ENCODE measurements around the gene NBL1. TPM values are rescaled to one million over a fixed set of nuclear protein-coding genes. Genes with fewer than 3 reads are reported as not detected.
"Not testable (repeated sequence)": the region's sequence is repeated elsewhere in the genome, so short reads cannot be mapped to it uniquely, and the experiment has no call there.

The NBL1 gene
- total RNA-seq, 1 experiment from 2014 or later, result 100 TPM

DNA sequence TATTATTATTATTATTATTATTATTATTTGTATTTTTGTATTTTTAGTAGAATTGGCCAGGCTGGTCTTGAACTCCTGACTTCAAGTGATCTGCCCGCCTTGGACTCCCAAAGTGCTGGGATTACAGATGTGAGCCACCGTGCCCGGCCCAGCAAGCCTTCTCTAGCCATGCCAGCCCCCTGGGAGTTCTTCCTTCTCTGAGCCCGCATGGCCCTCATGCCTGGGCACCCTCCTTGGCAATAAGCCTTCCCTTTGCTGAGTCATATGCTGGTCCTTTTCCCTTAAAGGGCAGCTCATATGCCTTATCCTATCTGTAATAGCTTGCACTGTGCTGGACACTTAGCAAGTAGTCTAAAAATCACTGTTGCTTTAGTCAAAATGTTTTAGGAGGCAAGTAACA is 8.5 kb upstream of the NBL1 start:
- no TSS peak for BruUV-seq (replicated peaks)
- Mint-ChIP-seq H3K27me3 (ENCODE audit: unreplicated experiment) (no peaks in the 10 kb centered on the region), H3K9me3 (ENCODE audit: low read depth, unreplicated experiment) (no peaks in the 10 kb centered on the region), H3K4me1 (ENCODE audit: low read depth, unreplicated experiment) (peaks cover 7% of the 10 kb centered on the region), H3K4me3 (ENCODE audit: low read depth, unreplicated experiment) (no peak overlapping the region), H3K36me3 (ENCODE audit: insufficient read depth, unreplicated experiment) (no peaks in the 10 kb centered on the region), H3K27ac (ENCODE audit: unreplicated experiment) (no peak overlapping the region)
- intact Hi-C loops (cut with micrococcal nuclease; ENCODE audit: unreplicated experiment), result no loop called here
- DNase-seq, result no peak
- CTCF ChIA-PET, result no interaction called here
- TF ChIP-seq, protein P1, sequence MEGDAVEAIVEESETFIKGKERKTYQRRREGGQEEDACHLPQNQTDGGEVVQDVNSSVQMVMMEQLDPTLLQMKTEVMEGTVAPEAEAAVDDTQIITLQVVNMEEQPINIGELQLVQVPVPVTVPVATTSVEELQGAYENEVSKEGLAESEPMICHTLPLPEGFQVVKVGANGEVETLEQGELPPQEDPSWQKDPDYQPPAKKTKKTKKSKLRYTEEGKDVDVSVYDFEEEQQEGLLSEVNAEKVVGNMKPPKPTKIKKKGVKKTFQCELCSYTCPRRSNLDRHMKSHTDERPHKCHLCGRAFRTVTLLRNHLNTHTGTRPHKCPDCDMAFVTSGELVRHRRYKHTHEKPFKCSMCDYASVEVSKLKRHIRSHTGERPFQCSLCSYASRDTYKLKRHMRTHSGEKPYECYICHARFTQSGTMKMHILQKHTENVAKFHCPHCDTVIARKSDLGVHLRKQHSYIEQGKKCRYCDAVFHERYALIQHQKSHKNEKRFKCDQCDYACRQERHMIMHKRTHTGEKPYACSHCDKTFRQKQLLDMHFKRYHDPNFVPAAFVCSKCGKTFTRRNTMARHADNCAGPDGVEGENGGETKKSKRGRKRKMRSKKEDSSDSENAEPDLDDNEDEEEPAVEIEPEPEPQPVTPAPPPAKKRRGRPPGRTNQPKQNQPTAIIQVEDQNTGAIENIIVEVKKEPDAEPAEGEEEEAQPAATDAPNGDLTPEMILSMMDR (IDR thresholded peaks at IDR 0.05; ENCODE audit: unreplicated experiment), result no peak

DNA sequence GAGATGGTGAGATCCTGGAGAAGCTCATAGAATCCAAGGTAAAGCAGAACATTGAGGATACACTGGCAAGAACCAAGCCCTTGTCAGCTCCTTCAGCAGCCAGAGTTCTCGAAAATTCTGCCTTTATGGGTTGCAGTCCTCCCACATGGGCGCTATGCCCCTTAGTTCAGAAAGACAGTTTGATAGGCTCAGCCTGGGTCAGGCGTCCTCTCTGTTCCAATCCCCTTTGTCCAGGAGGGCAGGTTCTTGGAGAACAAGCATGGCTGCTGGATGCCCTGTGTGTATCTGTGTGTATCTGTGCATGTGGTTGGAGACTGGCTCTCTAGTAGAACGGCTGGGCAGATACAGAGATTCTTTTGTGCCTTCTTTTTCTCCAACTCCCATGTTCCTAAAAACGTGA is 8.0 kb upstream of the NBL1 start:
- no peaks in the 10 kb centered on the region for H3K9me3 Mint-ChIP-seq (ENCODE audit: low read depth, unreplicated experiment)
- no peak overlapping the region for H3K4me3 Mint-ChIP-seq (ENCODE audit: low read depth, unreplicated experiment)
- TF ChIP-seq, protein P1 (IDR thresholded peaks at IDR 0.05; ENCODE audit: unreplicated experiment), result no peak
- intact Hi-C loops (cut with micrococcal nuclease; ENCODE audit: unreplicated experiment), result no loop called here
- no TSS peak for BruUV-seq (replicated peaks)
- H3K27me3 Mint-ChIP-seq (ENCODE audit: unreplicated experiment), result no peaks in the 10 kb centered on the region
- no peak overlapping the region for H3K27ac Mint-ChIP-seq (ENCODE audit: unreplicated experiment)
- H3K4me1 Mint-ChIP-seq (ENCODE audit: low read depth, unreplicated experiment), result peaks cover 11% of the 10 kb centered on the region
- no peaks in the 10 kb centered on the region for H3K36me3 Mint-ChIP-seq (ENCODE audit: insufficient read depth, unreplicated experiment)
- CTCF ChIA-PET, result no interaction called here
- no peak for DNase-seq

DNA sequence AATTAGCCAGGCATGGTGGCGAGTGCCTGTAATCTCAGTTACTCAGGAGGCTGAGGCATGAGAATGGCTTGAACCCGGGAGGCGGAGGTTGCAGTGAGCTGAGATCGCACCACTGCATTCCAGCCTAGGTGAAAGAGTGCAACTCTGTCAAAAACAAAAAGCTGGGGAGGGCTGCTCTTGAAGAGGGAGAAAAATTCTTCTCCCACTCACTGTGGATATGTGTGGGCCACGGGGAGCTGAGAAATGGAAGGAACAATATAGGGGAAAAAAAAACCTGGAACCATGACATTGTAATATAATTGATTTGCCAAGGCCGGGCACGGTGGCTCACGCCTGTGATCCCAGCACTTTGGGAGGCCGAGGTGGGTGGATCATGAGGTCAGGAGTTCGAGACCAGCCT is 7.4 kb upstream of the NBL1 start:
- H3K4me3 Mint-ChIP-seq (ENCODE audit: low read depth, unreplicated experiment); H3K27me3 Mint-ChIP-seq (ENCODE audit: unreplicated experiment); H3K36me3 Mint-ChIP-seq (ENCODE audit: insufficient read depth, unreplicated experiment); CTCF ChIA-PET; intact Hi-C loops (cut with micrococcal nuclease; ENCODE audit: unreplicated experiment); H3K9me3 Mint-ChIP-seq (ENCODE audit: low read depth, unreplicated experiment); DNase-seq; H3K27ac Mint-ChIP-seq (ENCODE audit: unreplicated experiment); BruUV-seq (replicated peaks): not testable (repeated sequence)
- H3K4me1 Mint-ChIP-seq (ENCODE audit: low read depth, unreplicated experiment), result peaks cover 14% of the 10 kb centered on the region

DNA sequence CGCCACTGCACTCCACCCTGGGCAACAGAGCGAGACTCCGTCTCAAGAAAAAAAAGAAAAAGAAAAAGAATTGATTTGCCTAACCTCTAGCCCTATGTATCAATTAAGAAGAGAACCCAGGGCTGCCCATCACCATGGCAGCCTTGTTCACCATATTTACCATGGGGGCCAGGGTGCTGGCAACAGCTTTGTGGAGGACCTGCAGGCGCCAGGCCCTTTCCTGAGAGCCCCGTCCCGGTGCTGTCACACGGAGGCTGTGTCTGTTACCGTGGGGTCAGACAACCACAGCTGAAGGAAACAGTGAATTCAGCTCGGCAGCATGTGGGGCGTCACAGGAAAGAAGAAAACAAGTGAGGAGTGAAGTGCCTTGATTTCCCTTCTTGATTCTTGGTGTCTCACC is 6.5 kb upstream of the NBL1 start:
- no TSS peak for BruUV-seq (replicated peaks)
- H3K27ac Mint-ChIP-seq (ENCODE audit: unreplicated experiment), result no peak overlapping the region
- no peak for DNase-seq
- H3K4me3 Mint-ChIP-seq (ENCODE audit: low read depth, unreplicated experiment), result no peak overlapping the region
- H3K4me1 Mint-ChIP-seq (ENCODE audit: low read depth, unreplicated experiment), result peaks cover 14% of the 10 kb centered on the region
- no peaks in the 10 kb centered on the region for H3K36me3 Mint-ChIP-seq (ENCODE audit: insufficient read depth, unreplicated experiment)
- intact Hi-C loops (cut with micrococcal nuclease; ENCODE audit: unreplicated experiment), result no loop called here
- no peaks in the 10 kb centered on the region for H3K9me3 Mint-ChIP-seq (ENCODE audit: low read depth, unreplicated experiment)
- CTCF ChIA-PET, result no interaction called here
- TF ChIP-seq, protein P1 (IDR thresholded peaks at IDR 0.05; ENCODE audit: unreplicated experiment), result no peak
- no peaks in the 10 kb centered on the region for H3K27me3 Mint-ChIP-seq (ENCODE audit: unreplicated experiment)

- H3K36me3 Mint-ChIP-seq (ENCODE audit: insufficient read depth, unreplicated experiment); H3K9me3 Mint-ChIP-seq (ENCODE audit: low read depth, unreplicated experiment); DNase-seq; CTCF ChIA-PET; intact Hi-C loops (cut with micrococcal nuclease; ENCODE audit: unreplicated experiment); H3K27ac Mint-ChIP-seq (ENCODE audit: unreplicated experiment); BruUV-seq (replicated peaks); H3K27me3 Mint-ChIP-seq (ENCODE audit: unreplicated experiment); H3K4me3 Mint-ChIP-seq (ENCODE audit: low read depth, unreplicated experiment): not testable (repeated sequence)
- peaks cover 23% of the 10 kb centered on the region for H3K4me1 Mint-ChIP-seq (ENCODE audit: low read depth, unreplicated experiment)
These were observed 4.9 kb upstream of the NBL1 start for GRCh38 chr1:19639228-19639627.
